ENCODE results near the gene SRGAP2C. TPM values are rescaled to one million over a fixed set of nuclear protein-coding genes. Genes with fewer than 3 reads are reported as not detected.
"Not testable (repeated sequence)": the region's sequence is repeated elsewhere in the genome, so short reads cannot be mapped to it uniquely, and the experiment has no call there.

SRGAP2C gene
- 10 to 100 TPM; 29.5 to 78.6 (median 37.4) TPM for total RNA-seq
- 1 to 10 TPM; 2.6 to 7.4 (median 3.4) TPM for polyA plus RNA-seq
- long read RNA-seq, donor 1, full-length matches to known transcripts: 2 of 2 reads
- long read RNA-seq, donor 1, partial matches to known transcripts: 0 of 2 reads
- long read RNA-seq, donor 1, other reads (novel, unspliced or antisense): 0 of 2 reads
- long read RNA-seq, donor 2: 0 reads

GRCh38 chr1:121184290-121185127 is at the start of gene SRGAP2C, which contains the start of gene FAM72B:
Gene SRGAP2C, plus strand, starts transcription at chr1:121184975. Its CDS starts 2,472 bp downstream, at chr1:121187447.
Gene FAM72B, minus strand, starts transcription at chr1:121184340. Its CDS starts 851 bp downstream, at chr1:121183489.
- H3K36me3 ChIP-seq; intact Hi-C loops (cut with DNase I; ENCODE audit: low total_unique reads); H3K27me3 ChIP-seq (replicated peaks in 1 of 7); H3K9me3 ChIP-seq: not testable (repeated sequence)
- H3K27ac ChIP-seq: peak within 1 kb of the TSS in 6 of 8 donors; percentile 72 to 88 (median 85)
- H3K4me1 ChIP-seq: peaks cover 0 to 13% (median 0%) of the 10 kb centered on the region in 6 donors
- peak within 1 kb of the TSS in 7 of 8 donors; percentile 28 to 70 (median 47) for H3K4me3 ChIP-seq
- WGBS, 5 donors: 0 to 2% (median 1%) methylated on average over 21 to 37 of the region's 54 CpGs
- TF ChIP-seq POLR2AphosphoS5 (IDR thresholded peaks at IDR 0.05) (peak; percentile 88 to 91 (median 88)), POLR2A (IDR thresholded peaks at IDR 0.05) (peak in 1 of 3 donors; percentile 73)
- peak; percentile 95 for DNase-seq

GRCh38 chr1:121140393-121140792 is 44.4 kb upstream of the SRGAP2C start:
- intact Hi-C loops (cut with DNase I; ENCODE audit: low total_unique reads); H3K9me3 ChIP-seq; H3K4me3 ChIP-seq; H3K27me3 ChIP-seq (replicated peaks in 1 of 7); H3K4me1 ChIP-seq; DNase-seq; H3K36me3 ChIP-seq; H3K27ac ChIP-seq: not testable (repeated sequence)
- no CpG with 5 or more reads among the region's 6 CpGs for WGBS, 5 donors

GRCh38 chr1:121148489-121149190 is 36.1 kb upstream of the SRGAP2C start:
- H3K4me1 ChIP-seq; H3K27me3 ChIP-seq (replicated peaks in 1 of 7); H3K4me3 ChIP-seq; H3K36me3 ChIP-seq; DNase-seq; H3K9me3 ChIP-seq; intact Hi-C loops (cut with DNase I; ENCODE audit: low total_unique reads): not testable (repeated sequence)
- WGBS, 5 donors: 0% methylated on average over 1 to 2 of the region's 9 CpGs
- peak overlapping the region in 1 of 8 donors; percentile 30 for H3K27ac ChIP-seq
- peak in 3 of 11 experiments; percentile 30 to 50 (median 42) for TF ChIP-seq CTCF (IDR thresholded peaks at IDR 0.05 in 8 of 11, conservative IDR thresholded peaks at IDR 0.05 in 3 of 11)

- H3K36me3 ChIP-seq; intact Hi-C loops (cut with DNase I; ENCODE audit: low total_unique reads); H3K4me1 ChIP-seq; H3K4me3 ChIP-seq; H3K9me3 ChIP-seq; DNase-seq; H3K27ac ChIP-seq; H3K27me3 ChIP-seq (replicated peaks in 1 of 7): not testable (repeated sequence)
- 70 to 86% (median 81%) methylated on average over 1 of the region's 1 CpG for WGBS, 5 donors
Measured at GRCh38 chr1:121151294-121151693, 33.5 kb upstream of the SRGAP2C start.

GRCh38 chr1:121152788-121153187 is 32.0 kb upstream of the SRGAP2C start:
- H3K27me3 ChIP-seq (replicated peaks in 1 of 7); intact Hi-C loops (cut with DNase I; ENCODE audit: low total_unique reads); H3K9me3 ChIP-seq; H3K4me3 ChIP-seq; H3K4me1 ChIP-seq; H3K27ac ChIP-seq; H3K36me3 ChIP-seq; DNase-seq: not testable (repeated sequence)

- WGBS, 5 donors: 79 to 100% (median 90%) methylated on average over 1 of the region's 2 CpGs
- H3K36me3 ChIP-seq; H3K27ac ChIP-seq; H3K27me3 ChIP-seq (replicated peaks in 1 of 7); intact Hi-C loops (cut with DNase I; ENCODE audit: low total_unique reads); H3K4me1 ChIP-seq; DNase-seq; H3K9me3 ChIP-seq; H3K4me3 ChIP-seq: not testable (repeated sequence)
Measured at GRCh38 chr1:121154811-121155210, 30.0 kb upstream of the SRGAP2C start.

GRCh38 chr1:121155671-121156358 is 29.0 kb upstream of the SRGAP2C start:
- H3K4me3 ChIP-seq; H3K9me3 ChIP-seq; DNase-seq; intact Hi-C loops (cut with DNase I; ENCODE audit: low total_unique reads); H3K4me1 ChIP-seq; H3K36me3 ChIP-seq; H3K27me3 ChIP-seq (replicated peaks in 1 of 7): not testable (repeated sequence)
- WGBS, 5 donors: 79 to 91% (median 88%) methylated on average over 6 of the region's 6 CpGs
- peak overlapping the region in 3 of 8 donors; percentile 28 to 50 (median 29) for H3K27ac ChIP-seq

- no CpG with 5 or more reads among the region's 4 CpGs for WGBS, 5 donors
Measured at GRCh38 chr1:121156958-121157603, 27.7 kb upstream of the SRGAP2C start.

More at GRCh38 chr1:121156958-121157603, 27.7 kb upstream of the SRGAP2C start:
- intact Hi-C loops (cut with DNase I; ENCODE audit: low total_unique reads); H3K4me3 ChIP-seq; H3K27me3 ChIP-seq (replicated peaks in 1 of 7); H3K4me1 ChIP-seq; DNase-seq; H3K36me3 ChIP-seq; H3K27ac ChIP-seq; H3K9me3 ChIP-seq: not testable (repeated sequence)

All from spleen (tissue), 13 donors.